NCI-H345 treated with DMSO at 0.1 percent for 48 hours (cell line): ENCODE measurements around the gene NFATC2.
"Not testable (repeated sequence)": the region's sequence is repeated elsewhere in the genome, so short reads cannot be mapped to it uniquely, and the experiment has no call there.

Experiments used
- DNase-seq: peaks from one replicate; lab custom pipeline; 2025; ENCODE audit not compliant: unreplicated experiment; lab: John Stamatoyannopoulos, UW

Gene NFATC2

GRCh38 chr20:51540580-51540979 lies 1.9 kb downstream of the NFATC2 start:
- no peak for DNase-seq

- DNase-seq = not testable (repeated sequence)
These were observed 2.4 kb downstream of the NFATC2 start for GRCh38 chr20:51540074-51540473.

- peak; percentile 78 for DNase-seq
These were observed 6.1 kb downstream of the NFATC2 start for GRCh38 chr20:51536116-51537069.

GRCh38 chr20:51535674-51536073 lies 6.8 kb downstream of the NFATC2 start:
- DNase-seq = no peak

- no peak for DNase-seq
These were observed 7.5 kb downstream of the NFATC2 start for GRCh38 chr20:51535075-51535386.

- no peak for DNase-seq
These were observed 9.0 kb downstream of the NFATC2 start for GRCh38 chr20:51533291-51534172.

GRCh38 chr20:51532577-51533191 lies 9.8 kb downstream of the NFATC2 start:
- no peak for DNase-seq

- DNase-seq = no peak
These were observed 10.6 kb downstream of the NFATC2 start for GRCh38 chr20:51531712-51532456.

GRCh38 chr20:51531141-51531710 lies 11.3 kb downstream of the NFATC2 start:
- no peak for DNase-seq

GRCh38 chr20:51529758-51530157 lies 12.8 kb downstream of the NFATC2 start:
- DNase-seq = no peak

GRCh38 chr20:51529081-51529681 lies 13.3 kb downstream of the NFATC2 start:
- DNase-seq = no peak

- no peak for DNase-seq
These were observed 14.1 kb downstream of the NFATC2 start for GRCh38 chr20:51528263-51529027.

- DNase-seq = no peak
These were observed 15.8 kb downstream of the NFATC2 start for GRCh38 chr20:51526754-51527153.

GRCh38 chr20:51526106-51526470 lies 16.4 kb downstream of the NFATC2 start:
- peak; percentile 58 for DNase-seq

GRCh38 chr20:51525241-51526105 lies 17.0 kb downstream of the NFATC2 start:
- DNase-seq = peak; percentile 58

- no peak for DNase-seq
These were observed 19.1 kb downstream of the NFATC2 start for GRCh38 chr20:51523276-51524013.

GRCh38 chr20:51522207-51522606 lies 20.3 kb downstream of the NFATC2 start:
- DNase-seq = no peak

GRCh38 chr20:51517839-51518238 lies 24.7 kb downstream of the NFATC2 start:
- no peak for DNase-seq
